OCI-LY7 (cell line): ENCODE data around the gene EARS2. TPM values are rescaled to one million over a fixed set of nuclear protein-coding genes. Genes with fewer than 3 reads are reported as not detected.

Experiments
- BruUV-seq: library from RNA; stranded (reverse); fragments of 400-500 nt; replicated peaks from 2 replicates; lab custom pipeline; 2021; lab: Mats Ljungman, UMichigan
- CTCF ChIA-PET: fragments of 300-600 bp; sonication (Branson Sonifier 250); formaldehyde crosslinking; loops from one replicate; lab custom pipeline; 2022; ENCODE audit warnings: antibody characterized with exemption; ENCODE audit not compliant: unreplicated experiment; lab: Charles Lee
- POLR2A ChIA-PET: fragments of 300-600 bp; sonication (Branson Sonifier 250); formaldehyde crosslinking; loops from one replicate; lab custom pipeline; 2022; ENCODE audit warnings: antibody characterized with exemption; lab: Charles Lee
- DNase-seq: peaks from one replicate; pipeline ENCODE4 v3.0.0-alpha.2; 2015; ENCODE audit warnings: low spot score
- H2AFZ ChIP-seq: fragments of 200-600 bp; sonication (generic), shearing (Covaris generic); 2 replicates; pipeline ENCODE4 v1.6.1; 2014; ENCODE audit warnings: mild to moderate bottlenecking, antibody characterized with exemption, low read length, moderate library complexity
- H3K27ac ChIP-seq: fragments of 200-600 bp; sonication (generic); 2 replicates; pipeline ENCODE4 v1.5.1; 2014; ENCODE audit warnings: mixed run types, low read depth, mild to moderate bottlenecking, moderate library complexity, low read length, inconsistent platforms; ENCODE audit not compliant: poor library complexity, severe bottlenecking
- H3K36me3 ChIP-seq: fragments of 200-600 bp; sonication (generic); 2 replicates; pipeline ENCODE4 v1.6.1; 2014; ENCODE audit warnings: mild to moderate bottlenecking, antibody characterized with exemption, low read length, moderate library complexity, mixed read lengths; ENCODE audit not compliant: insufficient read depth
- H3K4me1 ChIP-seq: fragments of 200-600 bp; sonication (generic); 2 replicates; pipeline ENCODE4 v1.5.1; 2014; ENCODE audit warnings: mild to moderate bottlenecking, low read length; ENCODE audit not compliant: insufficient read depth, poor library complexity, severe bottlenecking
- H3K4me2 ChIP-seq: fragments of 200-600 bp; sonication (generic); 2 replicates; pipeline ENCODE4 v1.6.1; 2014; ENCODE audit warnings: mild to moderate bottlenecking, low read length
- H3K4me3 ChIP-seq: fragments of 200-600 bp; sonication (generic); 2 replicates; pipeline ENCODE4 v1.5.1; 2014; ENCODE audit warnings: mild to moderate bottlenecking, low read depth, low read length; ENCODE audit not compliant: poor library complexity, severe bottlenecking
- H3K79me2 ChIP-seq: fragments of 200-600 bp; sonication (generic); 2 replicates; pipeline ENCODE4 v1.6.1; 2016; ENCODE audit warnings: low read depth, mild to moderate bottlenecking, low read length, moderate library complexity, mixed read lengths; ENCODE audit not compliant: insufficient read depth
- H3K9me2 ChIP-seq: fragments of 200-600 bp; sonication (generic); 2 replicates; pipeline ENCODE4 v1.6.1; 2016; ENCODE audit warnings: mild to moderate bottlenecking, low read length, mixed read lengths; ENCODE audit not compliant: insufficient read depth
- H3K9me3 ChIP-seq: fragments of 200-600 bp; sonication (generic); 2 replicates; pipeline ENCODE4 v1.6.1; 2014; ENCODE audit warnings: mild to moderate bottlenecking, mixed run types, low read length, mixed read lengths
- H4K20me1 ChIP-seq: fragments of 200-600 bp; sonication (generic); 2 replicates; pipeline ENCODE4 v1.6.1; 2014; ENCODE audit warnings: mild to moderate bottlenecking, antibody characterized with exemption, low read length, moderate library complexity, mixed read lengths; ENCODE audit not compliant: insufficient read depth
- CTCF ChIP-seq: fragments of 200-600 bp; sonication (generic); conservative IDR thresholded peaks from 2 replicates; pipeline ENCODE4 v1.5.1; 2014; ENCODE audit warnings: mild to moderate bottlenecking, antibody characterized with exemption, low read length, moderate library complexity, mixed read lengths
- EZH2phosphoT487 ChIP-seq: fragments of 200-600 bp; sonication (generic); IDR thresholded peaks from 2 replicates; pipeline ENCODE4 v1.6.1; 2018; ENCODE audit warnings: low read depth, borderline replicate concordance, mild to moderate bottlenecking, mixed run types, antibody characterized with exemption, low read length, moderate library complexity, mixed read lengths
- intact Hi-C: fragments of 100-400 bp; cut with micrococcal nuclease; formaldehyde crosslinking; loops from one replicate; pipeline ENCODE4 v1.10.0; 2022; ENCODE audit not compliant: unreplicated experiment
- total RNA-seq, 2 experiments: library from RNA; depleted of rRNA in 1 of 2; stranded (reverse); fragments of >200 nt in 1 of 2; shearing (Covaris generic) in 1 of 2; gene quantifications; 2 replicates each; pipeline ENCODE4 v1.2.3, GENCODE V29; 2014 to 2022

Gene EARS2
- total RNA-seq, 2 experiments from 2014 or later = 38.5 to 42.1 TPM

GRCh38 chr16:23595951-23596720 is 39.0 kb upstream of the EARS2 start, which contains the start of gene NDUFAB1:
TSS of gene NDUFAB1 (minus strand) at chr16:23596316. CDS start at chr16:23596290, 26 bp downstream.
- peaks cover 52% of the 10 kb centered on the region for H3K79me2 ChIP-seq
- peak within 1 kb of the TSS; percentile 96 for H3K4me2 ChIP-seq

GRCh38 chr16:23595246-23595950 is 38.2 kb upstream of the EARS2 start:
- peaks cover 21% of the 10 kb centered on the region for H3K4me1 ChIP-seq
- H3K27ac ChIP-seq = peak overlapping the region; percentile 45
- intact Hi-C loops = loop anchor here (5.0 kb wide), 1 partner anchor 143 kb away; the partner anchor contains the start of gene COG7
- H3K9me3 ChIP-seq = no peaks in the 10 kb centered on the region
- TSS peak; percentile 67 for BruUV-seq
- peaks cover 47% of the 10 kb centered on the region for H3K36me3 ChIP-seq
- TF ChIP-seq EZH2phosphoT487 (no peak), CTCF (no peak)
- peak overlapping the region; percentile 63; the same call in 1 of the 2 replicates for H2AFZ ChIP-seq
- peak overlapping the region; percentile 96 for H3K4me2 ChIP-seq
- H4K20me1 ChIP-seq = peaks cover 7% of the 10 kb centered on the region; the same call in 1 of the 2 replicates
- peak overlapping the region; percentile 96 for H3K4me3 ChIP-seq
- peaks cover 59% of the 10 kb centered on the region for H3K79me2 ChIP-seq
- POLR2A ChIA-PET = no interaction called here
- no peaks in the 10 kb centered on the region for H3K9me2 ChIP-seq
- DNase-seq = no peak
- CTCF ChIA-PET = no interaction called here

More at GRCh38 chr16:23595951-23596720, 39.0 kb upstream of the EARS2 start, which contains the start of gene NDUFAB1:
- peaks cover 7% of the 10 kb centered on the region; the same call in 1 of the 2 replicates for H4K20me1 ChIP-seq
- POLR2A ChIA-PET = interaction anchor here (0.7 to 1.3 kb wide), 4 partner anchors 25 to 535 kb away, joined by 3 to 7 read pairs (median 4); no protein-coding TSS in a partner anchor
- H3K27ac ChIP-seq = peak within 1 kb of the TSS; percentile 57
- no peaks in the 10 kb centered on the region for H3K9me3 ChIP-seq
- H3K36me3 ChIP-seq = peaks cover 42% of the 10 kb centered on the region
- TF ChIP-seq CTCF = peak; percentile 82
- TF ChIP-seq EZH2phosphoT487 = no peak
- H3K4me1 ChIP-seq = peaks cover 21% of the 10 kb centered on the region
- H3K9me2 ChIP-seq = no peaks in the 10 kb centered on the region
- DNase-seq = peak; percentile 93
- BruUV-seq = no TSS peak
- H2AFZ ChIP-seq = peak within 1 kb of the TSS; percentile 63
- H3K4me3 ChIP-seq = peak within 1 kb of the TSS; percentile 96
- CTCF ChIA-PET = interaction anchor here (0.7 to 1.1 kb wide), 3 partner anchors 38 to 80 kb away, joined by 3 to 7 read pairs (median 3); partner anchors contain the start of genes EARS2 and UBFD1
- intact Hi-C loops = loop anchor here (1.0 to 5.0 kb wide), 4 partner anchors 25 to 144 kb away; partner anchors contain the start of genes COG7, EARS2 and UBFD1
